Measurements from ENCODE around the gene SH3PXD2A. TPM values are rescaled to one million over a fixed set of nuclear protein-coding genes. Genes with fewer than 3 reads are reported as not detected.
A peak's percentile ranks its signal among the peaks of the same experiment; 100 is the strongest.

Gene SH3PXD2A
- total and polyA plus RNA-seq, 4 experiments from 2014 or later, result 0.39 to 17.5 (median 8.9) TPM

DNA sequence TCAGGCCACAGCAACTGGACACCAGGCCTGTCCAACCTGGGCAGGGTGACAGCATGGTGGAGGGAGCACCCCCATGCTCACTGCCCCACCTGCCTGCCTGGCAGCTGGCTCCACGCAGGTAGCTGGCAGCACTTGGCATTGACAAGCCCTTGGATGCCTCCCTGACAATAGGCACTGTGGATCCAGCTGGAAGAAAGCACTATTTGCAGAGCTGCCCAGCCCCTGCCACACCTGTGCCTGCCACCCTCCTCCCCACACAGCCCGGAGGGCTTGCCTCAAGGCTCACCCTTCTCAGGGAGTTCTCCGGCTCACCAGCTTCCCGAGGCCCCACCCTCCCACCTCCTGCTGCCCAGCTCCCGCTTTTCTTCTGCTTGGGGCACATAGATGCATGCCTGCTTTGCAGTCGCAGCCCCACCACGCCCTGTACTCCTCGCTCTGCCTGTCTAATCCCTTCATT is 201.8 kb downstream of the SH3PXD2A start:
- POLR2A ChIA-PET (ENCODE audit: partially characterized antibody), result no interaction called here
- Histone ChIP-seq H3K27ac (ENCODE audit: low read depth, low read length) (no peak overlapping the region), H3K9me3 (ENCODE audit: control insufficient read depth in 1 of 2, low read length in 2 of 2) (no peaks in the 10 kb centered on the region), H3K27me3 (ENCODE audit: insufficient read depth, low read length) (no peaks in the 10 kb centered on the region), H3K4me3 (ENCODE audit: low read length in 2 of 2) (no peak overlapping the region), H3K4me1 (ENCODE audit: insufficient read depth, low read length) (no peaks in the 10 kb centered on the region), H3K36me3 (ENCODE audit: insufficient read depth, low read length) (no peaks in the 10 kb centered on the region)
- H3K27me3 Mint-ChIP-seq, result no peaks in the 10 kb centered on the region
- peaks cover 0 to 37% (median 3%) of the 10 kb centered on the region in 4 donors for H3K4me1 Mint-ChIP-seq
- peak overlapping the region in 2 of 7 donors; percentile 16 to 86 for H3K27ac Mint-ChIP-seq
- peaks cover 18 to 24% of the 10 kb centered on the region in 2 donors for H3K36me3 Mint-ChIP-seq
- peaks cover 0 to 2% (median 0%) of the 10 kb centered on the region in 8 donors for H3K9me3 Mint-ChIP-seq
- intact Hi-C loops (cut with micrococcal nuclease), result no loop called here
- CTCF ChIA-PET (ENCODE audit: partially characterized antibody), result interaction anchor here (0.7 to 1.7 kb wide), 2 partner anchors 32 to 40 kb away, joined by 3 to 6 read pairs; no protein-coding TSS in a partner anchor
- H3K4me3 Mint-ChIP-seq, result peak overlapping the region in 1 of 8 donors; percentile 53
- no peak for DNase-seq

DNA sequence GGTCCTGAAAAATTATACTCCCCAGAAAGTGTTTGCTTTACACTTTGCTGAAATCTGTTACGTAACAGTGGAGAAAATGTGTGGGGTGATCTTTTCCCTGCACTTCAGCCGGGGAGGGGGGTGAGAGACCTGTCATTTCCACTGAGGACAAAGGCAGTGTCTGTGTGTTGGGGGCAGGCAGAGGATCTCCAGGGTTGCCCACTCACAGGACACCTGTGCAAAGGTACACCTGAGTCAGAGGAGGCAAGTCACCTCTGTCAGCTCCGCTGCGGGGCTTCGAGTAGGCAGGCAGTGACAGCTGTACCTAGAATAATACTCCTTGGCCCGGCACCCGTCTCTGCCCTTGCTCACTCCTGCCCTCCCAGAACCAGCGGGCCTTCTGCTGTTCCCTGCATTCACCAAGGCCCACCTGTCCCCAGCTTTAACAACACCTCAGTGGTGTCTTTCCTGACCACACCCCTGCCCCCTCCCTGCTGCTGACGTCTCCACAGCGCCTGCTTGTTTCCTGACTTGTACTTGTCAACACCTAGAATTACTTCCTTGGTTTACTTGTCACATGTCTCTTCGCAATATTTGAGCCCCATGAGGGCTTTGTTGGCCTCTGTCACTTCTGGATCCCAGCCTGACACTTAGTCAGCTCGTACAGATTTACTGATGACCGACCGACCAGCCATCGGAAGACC is 202.6 kb downstream of the SH3PXD2A start:
- Histone ChIP-seq H3K4me1 (ENCODE audit: insufficient read depth, low read length) (no peaks in the 10 kb centered on the region), H3K27me3 (ENCODE audit: insufficient read depth, low read length) (no peaks in the 10 kb centered on the region), H3K4me3 (ENCODE audit: low read length in 2 of 2) (no peak overlapping the region), H3K36me3 (ENCODE audit: insufficient read depth, low read length) (no peaks in the 10 kb centered on the region), H3K27ac (ENCODE audit: low read depth, low read length) (no peak overlapping the region), H3K9me3 (ENCODE audit: control insufficient read depth in 1 of 2, low read length in 2 of 2) (no peaks in the 10 kb centered on the region)
- Mint-ChIP-seq H3K4me3 (no peak overlapping the region), H3K9me3 (peaks cover 0 to 2% (median 0%) of the 10 kb centered on the region in 8 donors), H3K36me3 (peaks cover 14 to 16% of the 10 kb centered on the region in 2 donors), H3K4me1 (peaks cover 0 to 28% (median 2%) of the 10 kb centered on the region in 4 donors), H3K27ac (peak overlapping the region in 3 of 7 donors; percentile 30 to 58 (median 48)), H3K27me3 (no peaks in the 10 kb centered on the region)
- ChIA-PET POLR2A (ENCODE audit: partially characterized antibody) (interaction anchor here (0.7 kb wide), 1 partner anchor 113 kb away, joined by 3 read pairs; no protein-coding TSS in a partner anchor), CTCF (ENCODE audit: partially characterized antibody) (interaction anchor here (1.9 to 3.1 kb wide), 2 partner anchors 13 to 33 kb away, joined by 5 to 13 read pairs; no protein-coding TSS in a partner anchor)
- intact Hi-C loops (cut with micrococcal nuclease), result no loop called here
- peak in 1 of 5 donors; percentile 69 for DNase-seq

DNA sequence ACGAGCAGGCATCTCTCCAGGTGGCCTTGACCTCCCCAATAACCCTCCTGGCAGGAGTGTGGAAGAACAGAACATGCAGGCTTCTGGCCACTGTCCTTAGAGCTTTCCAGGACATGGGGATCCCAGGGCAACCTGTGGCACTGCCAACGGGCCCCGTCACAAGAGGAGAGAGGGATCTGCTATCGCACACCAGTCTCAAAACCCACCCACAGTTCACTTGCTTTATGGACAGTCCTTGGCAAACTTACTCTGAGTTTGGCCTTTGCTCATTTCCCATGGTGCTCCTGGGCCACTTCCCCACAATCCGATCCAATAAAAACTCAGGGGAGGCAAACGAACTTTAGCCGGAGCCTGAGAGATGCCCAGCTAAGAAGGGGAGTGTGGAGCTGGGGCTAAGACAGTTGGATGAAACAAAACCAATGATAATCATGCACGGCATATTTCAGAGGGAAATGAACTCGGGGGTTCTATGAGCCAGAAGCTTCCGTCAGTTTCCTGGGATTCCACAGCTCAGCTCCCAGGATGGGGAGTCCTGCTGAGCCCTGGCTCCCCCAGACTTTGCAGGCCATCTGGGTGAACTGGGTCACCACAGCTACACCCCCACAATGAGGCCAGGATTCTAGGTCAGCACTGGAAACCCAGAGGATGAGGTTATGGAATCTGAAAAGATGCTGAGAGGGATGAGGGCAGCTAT is 203.4 kb downstream of the SH3PXD2A start:
- Histone ChIP-seq H3K4me3 (ENCODE audit: low read length in 2 of 2) (no peak overlapping the region), H3K4me1 (ENCODE audit: insufficient read depth, low read length) (no peaks in the 10 kb centered on the region), H3K27ac (ENCODE audit: low read depth, low read length) (no peak overlapping the region), H3K9me3 (ENCODE audit: control insufficient read depth in 1 of 2, low read length in 2 of 2) (no peaks in the 10 kb centered on the region), H3K27me3 (ENCODE audit: insufficient read depth, low read length) (no peaks in the 10 kb centered on the region), H3K36me3 (ENCODE audit: insufficient read depth, low read length) (no peaks in the 10 kb centered on the region)
- peaks cover 0 to 20% (median under 1%) of the 10 kb centered on the region in 4 donors for H3K4me1 Mint-ChIP-seq
- ChIA-PET CTCF (ENCODE audit: partially characterized antibody) (interaction anchor here (1.9 to 3.1 kb wide), 2 partner anchors 14 to 34 kb away, joined by 5 to 13 read pairs; no protein-coding TSS in a partner anchor), POLR2A (ENCODE audit: partially characterized antibody) (interaction anchor here (0.7 kb wide), 1 partner anchor 113 kb away, joined by 3 read pairs; no protein-coding TSS in a partner anchor)
- DNase-seq, result no peak
- intact Hi-C loops (cut with micrococcal nuclease), result no loop called here
- H3K9me3 Mint-ChIP-seq, result peaks cover 0 to 2% (median 0%) of the 10 kb centered on the region in 8 donors
- peaks cover 7% of the 10 kb centered on the region in 2 donors for H3K36me3 Mint-ChIP-seq
- H3K27me3 Mint-ChIP-seq, result no peaks in the 10 kb centered on the region
- no peak overlapping the region for H3K27ac Mint-ChIP-seq
- H3K4me3 Mint-ChIP-seq, result no peak overlapping the region

DNA sequence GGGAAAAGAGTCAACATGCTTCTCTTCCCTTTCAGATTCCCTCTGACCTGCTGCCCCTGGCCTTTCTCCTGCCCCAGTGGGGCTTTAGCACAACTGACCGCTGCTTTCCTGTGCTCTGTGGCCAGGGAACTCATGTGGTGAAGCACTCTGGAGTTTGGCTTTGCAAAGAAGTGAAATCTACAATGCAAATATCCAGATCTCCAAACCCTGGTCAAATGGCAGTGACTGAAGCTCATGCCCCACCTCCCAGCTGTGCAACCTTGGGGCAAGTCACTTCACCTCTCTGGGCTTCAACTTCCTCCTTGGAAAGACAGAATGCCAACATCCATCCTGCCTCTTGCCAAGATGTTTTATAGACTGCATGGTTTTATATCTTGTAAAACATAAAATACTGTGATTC is 204.0 kb downstream of the SH3PXD2A start:
- Mint-ChIP-seq H3K36me3 (peaks cover 4% of the 10 kb centered on the region in 2 donors), H3K27ac (no peak overlapping the region), H3K9me3 (peaks cover 0 to under 1% (median 0%) of the 10 kb centered on the region in 8 donors), H3K4me1 (peaks cover 0 to 20% (median under 1%) of the 10 kb centered on the region in 4 donors), H3K4me3 (no peak overlapping the region), H3K27me3 (no peaks in the 10 kb centered on the region)
- ChIA-PET CTCF (ENCODE audit: partially characterized antibody) (interaction anchor here (1.9 to 3.1 kb wide), 2 partner anchors 15 to 35 kb away, joined by 5 to 13 read pairs; no protein-coding TSS in a partner anchor), POLR2A (ENCODE audit: partially characterized antibody) (interaction anchor here (1.7 kb wide), 1 partner anchor 9 kb away, joined by 6 read pairs; no protein-coding TSS in a partner anchor)
- Histone ChIP-seq H3K27me3 (ENCODE audit: insufficient read depth, low read length) (no peaks in the 10 kb centered on the region), H3K4me1 (ENCODE audit: insufficient read depth, low read length) (no peaks in the 10 kb centered on the region), H3K9me3 (ENCODE audit: control insufficient read depth in 1 of 2, low read length in 2 of 2) (no peaks in the 10 kb centered on the region), H3K36me3 (ENCODE audit: insufficient read depth, low read length) (no peaks in the 10 kb centered on the region), H3K4me3 (ENCODE audit: low read length in 2 of 2) (no peak overlapping the region), H3K27ac (ENCODE audit: low read depth, low read length) (no peak overlapping the region)
- no peak for DNase-seq
- intact Hi-C loops (cut with micrococcal nuclease), result no loop called here

DNA sequence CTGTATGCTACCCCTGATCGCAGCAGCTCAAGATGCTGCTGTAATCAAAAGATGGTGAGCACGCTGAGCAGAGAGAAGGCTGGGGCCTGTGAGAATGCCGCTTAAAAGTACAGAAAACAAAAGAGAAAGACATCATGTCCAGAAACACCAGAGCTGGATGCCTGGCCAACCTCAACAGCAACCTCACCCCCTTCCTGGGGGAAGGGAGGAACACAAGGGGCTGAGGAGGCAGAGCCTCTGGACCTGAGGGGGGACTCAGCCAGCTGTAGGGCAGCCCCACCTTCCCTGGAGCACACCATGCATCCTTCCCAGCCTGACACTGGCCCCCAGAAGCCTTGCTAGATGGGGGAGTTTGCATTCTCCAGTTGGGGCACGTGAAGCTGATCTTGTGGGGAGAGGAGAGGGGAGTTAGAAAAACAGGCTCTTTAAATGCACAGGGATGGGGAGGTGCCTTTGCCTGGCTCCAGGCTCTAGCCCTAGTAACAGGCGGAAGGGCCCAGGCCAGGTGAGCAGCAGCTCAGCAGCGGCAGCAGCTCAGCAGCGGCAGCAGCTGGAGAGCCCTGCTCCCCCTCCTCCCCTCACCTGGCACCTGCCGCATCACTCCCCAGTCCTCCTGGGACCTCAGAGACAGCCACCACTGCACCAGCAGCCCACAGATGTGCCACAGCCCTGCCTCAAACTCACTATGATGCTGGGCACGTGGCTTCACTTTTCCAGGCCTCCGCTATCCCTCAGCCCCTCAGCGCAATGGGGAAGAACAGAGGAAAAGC is 205.5 kb downstream of the SH3PXD2A start:
- H3K4me1 ChIP-seq (ENCODE audit: insufficient read depth, low read length), result no peaks in the 10 kb centered on the region
- H3K27me3 Mint-ChIP-seq, result no peaks in the 10 kb centered on the region
- ChIA-PET CTCF (ENCODE audit: partially characterized antibody) (interaction anchor here (1.2 to 3.1 kb wide), 2 partner anchors 36 to 65 kb away, joined by 3 to 13 read pairs; no protein-coding TSS in a partner anchor), POLR2A (ENCODE audit: partially characterized antibody) (interaction anchor here (1.7 kb wide), 1 partner anchor 11 kb away, joined by 6 read pairs; no protein-coding TSS in a partner anchor)
- no peaks in the 10 kb centered on the region for H3K9me3 Mint-ChIP-seq
- no peaks in the 10 kb centered on the region for H3K36me3 ChIP-seq (ENCODE audit: insufficient read depth, low read length)
- intact Hi-C loops (cut with micrococcal nuclease), result loop anchor here (1.0 kb wide), 1 partner anchor 30 kb away; no protein-coding TSS in a partner anchor
- no peak overlapping the region for H3K4me3 ChIP-seq (ENCODE audit: low read length in 2 of 2)
- DNase-seq, result no peak
- no peak overlapping the region for H3K4me3 Mint-ChIP-seq
- peak overlapping the region in 1 of 7 donors; percentile 18 for H3K27ac Mint-ChIP-seq
- H3K27ac ChIP-seq (ENCODE audit: low read depth, low read length), result no peak overlapping the region
- H3K9me3 ChIP-seq (ENCODE audit: control insufficient read depth in 1 of 2, low read length in 2 of 2), result no peaks in the 10 kb centered on the region
- H3K27me3 ChIP-seq (ENCODE audit: insufficient read depth, low read length), result no peaks in the 10 kb centered on the region
- peaks cover 0 to 20% (median under 1%) of the 10 kb centered on the region in 4 donors for H3K4me1 Mint-ChIP-seq
- peaks cover 0 to 2% of the 10 kb centered on the region in 2 donors for H3K36me3 Mint-ChIP-seq

DNA sequence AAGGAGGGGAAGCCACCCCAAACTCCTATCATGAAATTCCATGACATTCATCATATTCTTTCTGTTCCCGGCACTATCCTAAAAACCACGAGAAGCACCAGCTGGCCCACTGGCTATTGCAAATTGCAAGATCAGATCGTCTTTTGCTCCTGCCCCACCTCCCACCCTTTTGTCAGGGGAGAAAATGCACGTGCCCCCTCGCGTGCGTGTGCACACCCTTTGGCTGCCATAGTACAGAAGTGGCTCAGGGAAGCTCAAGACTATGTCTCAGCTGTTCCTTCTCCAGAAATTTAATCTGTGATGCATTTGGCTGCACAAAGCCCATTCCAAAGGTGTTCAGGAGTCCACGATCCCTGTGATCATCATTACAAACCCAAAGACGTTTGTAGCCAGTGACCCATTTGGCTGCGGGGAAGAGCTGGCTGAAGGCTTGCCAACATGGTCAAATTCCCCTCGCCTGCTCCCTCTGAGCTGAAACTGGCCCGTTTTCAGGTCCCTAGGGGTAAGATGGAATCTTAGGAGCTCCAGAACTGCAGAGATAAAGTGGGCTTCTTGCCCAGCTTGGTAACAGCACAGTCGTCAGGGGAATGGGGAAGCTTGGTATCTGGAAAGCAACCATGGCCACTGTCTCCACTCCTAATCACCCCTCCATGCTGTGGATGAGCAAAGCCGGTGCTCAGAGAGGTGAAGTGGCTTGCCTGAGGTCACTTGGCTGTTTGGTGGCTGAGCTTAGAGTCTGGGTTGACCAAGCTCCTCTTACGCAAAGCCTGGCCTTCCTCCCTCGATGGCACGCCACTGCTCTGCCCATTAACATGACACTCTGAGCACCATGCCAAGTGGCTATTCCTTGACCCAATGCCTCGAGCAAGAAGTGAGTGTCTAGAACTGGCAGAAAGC is 206.5 kb downstream of the SH3PXD2A start:
- H3K27ac Mint-ChIP-seq, result no peak overlapping the region
- intact Hi-C loops (cut with micrococcal nuclease), result loop anchor here (1.0 kb wide), 1 partner anchor 29 kb away; no protein-coding TSS in a partner anchor

More for the DNA sequence above, 206.5 kb downstream of the SH3PXD2A start:
- CTCF ChIA-PET (ENCODE audit: partially characterized antibody), result interaction anchor here (1.2 kb wide), 1 partner anchor 66 kb away, joined by 3 read pairs; no protein-coding TSS in a partner anchor
- Histone ChIP-seq H3K4me3 (ENCODE audit: low read length in 2 of 2) (no peak overlapping the region), H3K36me3 (ENCODE audit: insufficient read depth, low read length) (no peaks in the 10 kb centered on the region), H3K9me3 (ENCODE audit: control insufficient read depth in 1 of 2, low read length in 2 of 2) (no peaks in the 10 kb centered on the region), H3K27me3 (ENCODE audit: insufficient read depth, low read length) (no peaks in the 10 kb centered on the region), H3K27ac (ENCODE audit: low read depth, low read length) (no peak overlapping the region), H3K4me1 (ENCODE audit: insufficient read depth, low read length) (no peaks in the 10 kb centered on the region)
- H3K27me3 Mint-ChIP-seq, result no peaks in the 10 kb centered on the region
- POLR2A ChIA-PET (ENCODE audit: partially characterized antibody), result no interaction called here
- no peak for DNase-seq
- no peak overlapping the region for H3K4me3 Mint-ChIP-seq
- H3K4me1 Mint-ChIP-seq, result peaks cover 0 to 17% (median under 1%) of the 10 kb centered on the region in 4 donors
- H3K36me3 Mint-ChIP-seq, result peaks cover 0 to 2% of the 10 kb centered on the region in 2 donors
- no peaks in the 10 kb centered on the region for H3K9me3 Mint-ChIP-seq
